CD4-positive, alpha-beta T cell (primary cell): ENCODE data around the gene KCNMB1. TPM values are rescaled to one million over a fixed set of nuclear protein-coding genes. Genes with fewer than 3 reads are reported as not detected.

ENCODE experiments used
- ATAC-seq: fragments of 200-7000 bp; cut with Tn5 transposase; one replicate; pipeline ENCODE4 v1.10.0; 2022; ENCODE audit warnings: mild to moderate bottlenecking; ENCODE audit not compliant: poor library complexity
- CTCF ChIA-PET: fragments of 350-600 bp; sonication (Branson Sonifier 250); formaldehyde crosslinking; loops from one replicate; lab custom pipeline; 2021; ENCODE audit warnings: antibody characterized with exemption, inconsistent platforms; lab: Charles Lee
- POLR2A ChIA-PET: fragments of 350-600 bp; sonication (Branson Sonifier 250); formaldehyde crosslinking; loops from one replicate; lab custom pipeline; 2021; ENCODE audit warnings: antibody characterized with exemption, inconsistent platforms; lab: Charles Lee
- DNase-seq, 14 experiments: peaks; one replicate each; pipeline ENCODE4 v3.0.0-alpha.2; 2013 to 2020; ENCODE audit warnings: mixed read lengths in 2 of 14
- H3K27ac ChIP-seq, 2 donors: one replicate each; pipeline versions ENCODE4 v1.5.1 to v1.7.0; 2013; ENCODE audit warnings: low read length in 2 of 2, low read depth in 1 of 2, mild to moderate bottlenecking in 1 of 2
- H3K27me3 ChIP-seq, 2 experiments: 1 replicate in 1 of 2; 2 replicates in 1 of 2; pipeline versions ENCODE4 v1.6.1 to v1.7.0; 2013; ENCODE audit warnings: low read length in 2 of 2, control low read depth in 1 of 2, mild to moderate bottlenecking in 1 of 2, moderate library complexity in 1 of 2; ENCODE audit not compliant: insufficient read depth in 2 of 2, control insufficient read depth in 1 of 2
- H3K36me3 ChIP-seq: one replicate; pipeline ENCODE4 v1.6.1; 2013; ENCODE audit warnings: low read length, control low read depth; ENCODE audit not compliant: insufficient read depth
- H3K4me1 ChIP-seq: one replicate; pipeline ENCODE4 v1.6.1; 2013; ENCODE audit warnings: low read length, control low read depth; ENCODE audit not compliant: insufficient read depth
- H3K4me3 ChIP-seq: one replicate; pipeline ENCODE4 v1.5.1; 2013; ENCODE audit warnings: mild to moderate bottlenecking, low read length, moderate library complexity
- H3K9me3 ChIP-seq, 2 experiments: 1 replicate in 1 of 2; 2 replicates in 1 of 2; pipeline versions ENCODE4 v1.6.1 to v1.7.0; 2013; ENCODE audit warnings: low read length in 2 of 2, mild to moderate bottlenecking in 2 of 2, control low read depth in 1 of 2, moderate library complexity in 1 of 2; ENCODE audit not compliant: control insufficient read depth in 1 of 2, insufficient read depth in 1 of 2
- H3K27ac Mint-ChIP-seq: one replicate; pipeline ENCODE4 v1.8.0; 2020; ENCODE audit warnings: mixed read lengths
- H3K27me3 Mint-ChIP-seq: one replicate; pipeline ENCODE4 v1.8.0; 2021; ENCODE audit warnings: mixed read lengths
- H3K36me3 Mint-ChIP-seq: one replicate; pipeline ENCODE4 v1.8.0; 2021; ENCODE audit warnings: low read depth, mixed read lengths
- H3K4me1 Mint-ChIP-seq: one replicate; pipeline ENCODE4 v1.8.0; 2021; ENCODE audit warnings: low read depth, mixed read lengths
- H3K4me3 Mint-ChIP-seq: one replicate; pipeline ENCODE4 v1.8.0; 2020; ENCODE audit warnings: mild to moderate bottlenecking, mixed read lengths
- H3K9me3 Mint-ChIP-seq: one replicate; pipeline ENCODE4 v1.8.0; 2020; ENCODE audit warnings: mixed read lengths
- intact Hi-C, 2 experiments: fragments of 100-400 bp; cut with DNase I in 1 of 2; cut with micrococcal nuclease in 1 of 2; formaldehyde crosslinking; loops; one replicate each; pipeline versions ENCODE4 v1.15.1 to v1.9.0; 2023 to 2025; cut with DNase I, micrococcal nuclease
- total RNA-seq, 174 experiments: library from RNA in 2 of 174; stranded (reverse) in 2 of 174; gene quantifications; one replicate each; pipeline ENCODE4 v1.2.3 and lab custom pipeline; 2021 to 2026
- TF ChIP-seq, protein P1 (sequence below): fragments of 200-600 bp; IDR thresholded peaks from one replicate; pipeline ENCODE4 v1.8.0; 2022; ENCODE audit warnings: antibody characterized with exemption, mild to moderate bottlenecking

Gene KCNMB1
- total RNA-seq, 2 experiments from 2014 or later: 0.06 to 0.11 TPM

DNA sequence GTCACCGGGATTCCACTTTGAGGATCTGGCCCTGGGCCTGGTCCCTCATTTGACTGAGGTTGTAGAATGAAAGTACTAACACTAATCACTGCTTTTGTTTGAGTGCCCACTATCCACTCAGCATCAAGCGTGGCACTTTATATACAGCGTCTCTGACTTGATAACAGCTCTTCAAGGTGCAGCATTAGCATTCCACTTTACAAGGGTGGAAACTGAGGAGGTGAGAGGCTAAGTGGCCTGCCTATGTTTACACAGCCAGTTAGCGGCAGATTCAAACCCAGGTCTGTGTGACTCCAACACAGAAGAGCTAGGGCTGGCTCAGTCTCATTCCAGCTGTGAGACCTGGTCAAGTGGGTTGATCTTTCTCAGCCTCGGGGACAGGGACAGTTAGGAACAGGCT lies 5.9 kb downstream of the KCNMB1 start:
- H3K9me3 Mint-ChIP-seq: no peaks in the 10 kb centered on the region
- no peaks in the 10 kb centered on the region for H3K36me3 Mint-ChIP-seq
- no peaks in the 10 kb centered on the region for H3K27me3 ChIP-seq
- no peaks in the 10 kb centered on the region for H3K4me1 ChIP-seq
- DNase-seq (no peak), ATAC-seq (no peak)
- intact Hi-C loops: no loop called here
- TF ChIP-seq, protein P1, sequence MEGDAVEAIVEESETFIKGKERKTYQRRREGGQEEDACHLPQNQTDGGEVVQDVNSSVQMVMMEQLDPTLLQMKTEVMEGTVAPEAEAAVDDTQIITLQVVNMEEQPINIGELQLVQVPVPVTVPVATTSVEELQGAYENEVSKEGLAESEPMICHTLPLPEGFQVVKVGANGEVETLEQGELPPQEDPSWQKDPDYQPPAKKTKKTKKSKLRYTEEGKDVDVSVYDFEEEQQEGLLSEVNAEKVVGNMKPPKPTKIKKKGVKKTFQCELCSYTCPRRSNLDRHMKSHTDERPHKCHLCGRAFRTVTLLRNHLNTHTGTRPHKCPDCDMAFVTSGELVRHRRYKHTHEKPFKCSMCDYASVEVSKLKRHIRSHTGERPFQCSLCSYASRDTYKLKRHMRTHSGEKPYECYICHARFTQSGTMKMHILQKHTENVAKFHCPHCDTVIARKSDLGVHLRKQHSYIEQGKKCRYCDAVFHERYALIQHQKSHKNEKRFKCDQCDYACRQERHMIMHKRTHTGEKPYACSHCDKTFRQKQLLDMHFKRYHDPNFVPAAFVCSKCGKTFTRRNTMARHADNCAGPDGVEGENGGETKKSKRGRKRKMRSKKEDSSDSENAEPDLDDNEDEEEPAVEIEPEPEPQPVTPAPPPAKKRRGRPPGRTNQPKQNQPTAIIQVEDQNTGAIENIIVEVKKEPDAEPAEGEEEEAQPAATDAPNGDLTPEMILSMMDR: no peak
- no peak overlapping the region for H3K4me3 ChIP-seq
- H3K4me3 Mint-ChIP-seq: no peak overlapping the region
- H3K4me1 Mint-ChIP-seq: no peaks in the 10 kb centered on the region
- H3K27ac Mint-ChIP-seq: no peak overlapping the region
- no peaks in the 10 kb centered on the region for H3K36me3 ChIP-seq
- ChIA-PET POLR2A (no interaction called here), CTCF (no interaction called here)
- no peak overlapping the region for H3K27ac ChIP-seq
- peaks cover 8% of the 10 kb centered on the region for H3K27me3 Mint-ChIP-seq
- no peaks in the 10 kb centered on the region for H3K9me3 ChIP-seq

DNA sequence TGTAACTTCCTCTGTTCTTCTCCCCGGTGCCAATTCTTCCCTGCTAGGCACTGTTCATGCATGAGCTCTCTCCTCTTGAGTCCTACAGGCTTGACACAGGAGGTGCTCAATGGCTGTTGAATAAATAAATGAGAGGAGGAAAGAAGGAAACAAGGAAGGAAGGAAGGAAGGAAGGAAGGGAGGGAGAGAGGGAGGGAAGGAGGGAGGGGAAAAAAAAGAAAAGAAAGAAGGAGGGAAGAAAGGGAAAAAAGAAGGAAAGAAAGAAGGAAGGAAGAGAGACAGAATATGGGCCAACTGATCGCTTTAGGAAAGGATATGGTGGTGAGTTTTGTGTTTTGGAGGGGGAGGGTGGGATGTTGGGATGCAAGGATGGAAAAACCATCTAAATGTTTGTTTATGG lies 6.4 kb downstream of the KCNMB1 start:
- H3K27ac Mint-ChIP-seq: no peak overlapping the region
- no peaks in the 10 kb centered on the region for H3K9me3 Mint-ChIP-seq
- no peaks in the 10 kb centered on the region for H3K4me1 Mint-ChIP-seq
- no peak overlapping the region for H3K4me3 Mint-ChIP-seq
- Histone ChIP-seq H3K9me3 (no peaks in the 10 kb centered on the region), H3K4me1 (no peaks in the 10 kb centered on the region), H3K36me3 (no peaks in the 10 kb centered on the region), H3K27me3 (no peaks in the 10 kb centered on the region), H3K4me3 (no peak overlapping the region), H3K27ac (no peak overlapping the region)
- intact Hi-C loops: no loop called here
- H3K27me3 Mint-ChIP-seq: peaks cover 8% of the 10 kb centered on the region
- no peak for DNase-seq
- TF ChIP-seq, protein P1: no peak
- no peaks in the 10 kb centered on the region for H3K36me3 Mint-ChIP-seq
- ATAC-seq: no peak
- ChIA-PET POLR2A (no interaction called here), CTCF (no interaction called here)

DNA sequence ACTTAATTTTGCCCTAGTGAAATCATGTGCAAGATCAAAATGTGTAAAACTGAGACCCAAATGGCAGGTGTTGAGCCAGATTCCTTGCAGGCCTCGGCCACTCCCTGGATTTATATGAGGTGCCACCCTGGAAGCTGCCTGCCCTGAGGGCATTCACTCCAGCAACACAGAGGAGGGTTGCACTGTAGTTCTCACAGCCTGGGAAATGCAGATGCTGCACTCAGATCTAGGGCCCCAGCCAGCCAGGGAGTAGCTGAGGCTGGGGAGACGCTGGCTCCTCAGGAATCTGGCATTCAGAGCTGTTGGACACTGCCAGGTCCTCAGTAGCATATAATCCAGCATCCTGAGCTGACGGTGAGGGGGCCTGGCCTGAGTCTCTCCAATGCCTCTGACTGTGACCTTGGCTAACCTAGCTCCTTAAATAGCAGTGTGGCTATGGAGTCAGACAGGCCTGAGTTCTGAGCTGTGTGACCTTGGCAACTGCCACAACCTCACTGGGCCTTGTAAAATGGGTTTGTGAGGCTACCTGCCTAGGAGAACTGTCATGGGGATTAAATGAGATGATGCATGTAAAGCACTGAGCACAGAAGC lies 8.7 kb downstream of the KCNMB1 start:
- ATAC-seq (no peak), DNase-seq (no peak)
- Histone ChIP-seq H3K4me3 (no peak overlapping the region), H3K27ac (no peak overlapping the region), H3K27me3 (no peaks in the 10 kb centered on the region), H3K9me3 (no peaks in the 10 kb centered on the region), H3K4me1 (no peaks in the 10 kb centered on the region), H3K36me3 (no peaks in the 10 kb centered on the region)
- intact Hi-C loops: no loop called here
- TF ChIP-seq, protein P1: no peak
- Mint-ChIP-seq H3K4me3 (no peak overlapping the region), H3K27me3 (no peaks in the 10 kb centered on the region), H3K9me3 (no peaks in the 10 kb centered on the region), H3K36me3 (no peaks in the 10 kb centered on the region), H3K27ac (no peak overlapping the region), H3K4me1 (no peaks in the 10 kb centered on the region)
- CTCF ChIA-PET: no interaction called here
- POLR2A ChIA-PET: no interaction called here
